Epidermal melanocyte (primary cell): ENCODE measurements around the gene HPS1.
"Not testable (repeated sequence)": the region's sequence is repeated elsewhere in the genome, so short reads cannot be mapped to it uniquely, and the experiment has no call there.

ENCODE experiments used
- DNase-seq: peaks from one replicate; pipeline ENCODE4 v3.0.0; 2011; ENCODE audit warnings: low spot score; ENCODE audit not compliant: insufficient read length

Gene HPS1

GRCh38 chr10:98391065-98391464 is 55.7 kb downstream of the HPS1 start:
- DNase-seq: no peak

GRCh38 chr10:98390406-98390805 is 56.3 kb downstream of the HPS1 start:
- DNase-seq: no peak

GRCh38 chr10:98389398-98389797 is 57.3 kb downstream of the HPS1 start:
- no peak for DNase-seq

GRCh38 chr10:98388101-98388655 is 58.6 kb downstream of the HPS1 start:
- DNase-seq: no peak

- no peak for DNase-seq
These were observed 62.1 kb downstream of the HPS1 start for GRCh38 chr10:98384531-98385133.

- no peak for DNase-seq
These were observed 62.9 kb downstream of the HPS1 start for GRCh38 chr10:98383869-98384268.

- DNase-seq: not testable (repeated sequence)
These were observed 63.5 kb downstream of the HPS1 start for GRCh38 chr10:98383134-98383667.

GRCh38 chr10:98382691-98383101 is 64.0 kb downstream of the HPS1 start:
- no peak for DNase-seq

GRCh38 chr10:98380493-98381339 is 66.0 kb downstream of the HPS1 start:
- no peak for DNase-seq

- no peak for DNase-seq
These were observed 68.0 kb downstream of the HPS1 start for GRCh38 chr10:98378722-98379121.

GRCh38 chr10:98377536-98377935 is 69.2 kb downstream of the HPS1 start:
- DNase-seq: no peak

- DNase-seq: no peak
These were observed 69.7 kb downstream of the HPS1 start for GRCh38 chr10:98377001-98377400.

GRCh38 chr10:98376485-98376884 is 70.2 kb downstream of the HPS1 start:
- no peak for DNase-seq

GRCh38 chr10:98374217-98374985 is 72.3 kb downstream of the HPS1 start:
- no peak for DNase-seq

GRCh38 chr10:98373260-98374040 is 73.3 kb downstream of the HPS1 start:
- DNase-seq: no peak

- DNase-seq: no peak
These were observed 75.6 kb downstream of the HPS1 start for GRCh38 chr10:98370831-98371820.

- no peak for DNase-seq
These were observed 76.9 kb downstream of the HPS1 start for GRCh38 chr10:98369801-98370200.

GRCh38 chr10:98368644-98369043 is 78.1 kb downstream of the HPS1 start:
- DNase-seq: no peak

GRCh38 chr10:98367604-98368451 is 78.9 kb downstream of the HPS1 start:
- no peak for DNase-seq
